NCI-H1105 (cell line): Measurements from ENCODE around the gene VCX3B.
"Not testable (repeated sequence)": the region's sequence is repeated elsewhere in the genome, so short reads cannot be mapped to it uniquely, and the experiment has no call there.

ENCODE experiments used
- DNase-seq: peaks from one replicate; lab custom pipeline; 2025; lab: John Stamatoyannopoulos, UW

VCX3B gene

DNA sequence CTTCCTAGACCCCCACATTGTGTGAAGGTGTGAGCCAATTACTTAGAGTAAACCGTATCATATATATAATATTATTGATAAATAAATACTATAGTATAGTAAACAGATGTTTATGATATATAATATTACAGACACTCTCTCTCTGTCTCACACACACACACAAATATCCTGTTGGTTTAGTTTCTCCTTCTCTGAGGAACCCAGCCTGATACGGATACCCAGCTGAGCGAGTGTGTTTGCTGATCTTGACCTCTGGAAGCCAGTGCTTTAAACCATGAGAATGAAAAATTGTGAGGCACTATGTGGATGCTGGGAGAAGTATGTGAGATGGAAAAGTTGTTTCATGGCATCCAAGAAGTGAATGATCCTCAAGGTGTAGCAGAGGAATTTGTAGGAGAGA, at the start of gene VCX3B:
VCX3B (plus strand) TSS at position 301 of the 400 bp plus-strand sequence. CDS start 621 bp downstream, outside the sequence.
- not testable (repeated sequence) for DNase-seq

DNA sequence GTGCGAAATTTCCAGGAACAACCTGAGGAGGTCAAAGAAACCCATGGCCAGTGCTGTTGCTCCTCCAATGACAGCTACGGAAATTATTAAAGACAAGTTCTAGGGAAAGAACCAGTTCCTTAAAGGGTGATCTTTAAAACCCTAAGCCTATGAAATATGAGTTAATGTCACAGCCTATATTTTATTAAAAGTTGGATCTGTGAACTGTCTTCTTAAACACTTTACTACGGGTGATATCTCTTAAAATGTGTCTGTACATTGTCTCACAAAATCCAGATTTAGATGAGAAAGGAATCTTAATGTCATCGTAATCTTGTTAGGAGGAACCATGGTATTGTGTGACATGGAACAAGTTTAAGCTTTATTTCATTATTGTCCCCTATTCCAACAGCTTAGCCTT, 46.3 kb upstream of the VCX3B start:
- no peak for DNase-seq

GRCh38 chrX:8424912-8425311, 39.7 kb upstream of the VCX3B start:
- peak; percentile 30 for DNase-seq

DNA sequence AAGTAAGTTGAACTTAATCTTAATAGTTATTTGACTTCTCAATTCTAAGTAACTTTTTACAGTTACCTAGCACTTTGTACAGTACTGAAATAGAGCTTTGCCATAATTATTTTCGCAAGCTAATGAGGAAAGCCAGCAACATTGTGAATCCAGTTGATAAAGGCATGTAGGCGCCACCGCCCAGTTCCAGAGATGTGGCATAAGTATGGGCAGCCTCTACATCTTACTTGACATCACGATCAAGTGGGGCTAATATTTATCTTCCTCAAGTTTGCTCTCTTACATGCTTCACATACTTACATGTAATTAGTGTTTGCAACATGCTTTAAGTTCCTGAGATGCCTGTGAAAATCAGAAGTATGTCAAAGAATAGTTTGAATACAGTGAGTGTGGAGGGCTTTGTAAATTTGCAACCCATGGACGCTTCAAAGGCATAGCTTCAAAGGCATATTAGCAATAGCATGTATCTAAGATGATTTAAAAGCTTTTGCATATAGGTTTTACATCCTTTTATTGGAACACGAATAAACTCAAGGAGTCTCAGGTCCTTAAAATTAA, 34.9 kb upstream of the VCX3B start:
- DNase-seq = no peak

DNA sequence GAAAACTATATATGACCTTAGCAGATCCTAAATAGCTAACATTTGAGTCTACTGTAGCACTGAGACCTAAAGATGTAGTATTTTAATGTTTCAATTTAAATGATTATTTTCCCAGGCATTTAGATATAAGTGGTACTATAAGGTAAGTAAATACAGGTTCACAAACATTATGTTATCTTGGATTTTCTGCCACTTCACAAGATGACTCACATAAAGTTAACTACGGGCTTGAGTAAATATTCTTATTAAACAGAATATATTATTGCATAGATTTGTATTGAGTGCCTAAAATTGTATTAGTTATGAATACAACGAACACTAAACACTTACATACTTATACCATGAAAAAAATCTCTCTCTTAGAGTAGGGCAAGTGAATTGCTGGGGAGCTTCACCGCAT, 34.2 kb upstream of the VCX3B start:
- no peak for DNase-seq

DNA sequence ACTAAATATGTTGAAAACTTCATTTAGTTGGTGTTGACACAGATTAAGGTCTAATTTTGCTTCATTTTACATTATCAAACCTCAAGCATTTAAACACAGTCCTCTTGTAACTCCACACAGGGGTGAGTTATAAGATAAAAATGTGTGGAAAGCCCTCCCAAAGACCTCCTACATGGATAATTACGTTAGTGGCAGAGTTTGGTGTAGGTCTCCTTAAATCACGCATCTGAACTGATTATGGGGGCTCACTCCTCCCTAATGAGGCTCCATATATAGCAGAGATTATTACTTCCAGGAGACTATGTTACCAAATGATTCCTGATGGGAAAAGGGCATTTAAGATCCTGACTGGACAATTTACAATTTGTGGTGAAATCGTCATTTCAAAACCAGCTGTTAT, 32.2 kb upstream of the VCX3B start:
- no peak for DNase-seq

DNA sequence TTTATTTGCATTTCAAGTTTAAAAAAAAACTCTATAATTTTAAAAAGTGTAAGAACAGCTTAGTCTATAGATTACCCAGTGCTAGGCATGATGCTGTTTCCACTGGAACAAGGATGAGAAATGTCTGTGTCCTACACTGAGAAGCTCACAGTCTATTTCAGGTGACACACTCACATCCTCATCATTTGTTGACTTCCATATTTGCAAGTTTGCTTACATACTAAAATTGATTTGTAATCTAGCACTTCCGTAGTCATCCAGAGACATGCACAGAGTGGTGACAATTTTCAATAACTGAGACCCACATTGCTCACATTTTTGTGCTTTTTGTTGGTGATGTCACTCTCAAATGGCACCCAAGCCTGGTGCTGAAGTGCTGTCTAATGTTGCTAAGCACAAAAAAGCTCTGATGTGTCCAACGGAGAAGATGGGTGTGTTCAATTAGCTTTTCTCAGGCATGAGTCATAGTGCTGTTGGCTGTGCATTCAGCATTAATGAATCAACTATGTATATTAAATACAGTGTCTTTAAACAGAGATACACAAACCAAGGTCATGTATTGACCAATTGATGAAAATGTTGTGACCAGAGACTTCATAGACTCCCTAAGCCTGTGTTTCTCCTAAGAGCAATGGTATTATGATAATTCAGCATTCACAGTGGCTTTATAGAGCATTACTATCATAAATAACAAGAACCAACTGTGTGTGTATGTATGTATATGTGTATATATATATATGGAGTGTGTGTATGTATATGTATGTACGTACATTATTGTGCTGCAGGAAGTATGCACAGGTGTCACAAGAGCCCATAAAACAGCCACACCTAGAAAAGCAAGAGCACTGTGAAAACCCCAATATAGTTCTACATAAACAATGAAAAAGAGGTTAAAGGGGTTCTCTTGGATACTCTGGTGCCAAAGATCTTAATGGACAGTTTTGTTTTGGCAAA, 31.2 kb upstream of the VCX3B start:
- no peak for DNase-seq

DNA sequence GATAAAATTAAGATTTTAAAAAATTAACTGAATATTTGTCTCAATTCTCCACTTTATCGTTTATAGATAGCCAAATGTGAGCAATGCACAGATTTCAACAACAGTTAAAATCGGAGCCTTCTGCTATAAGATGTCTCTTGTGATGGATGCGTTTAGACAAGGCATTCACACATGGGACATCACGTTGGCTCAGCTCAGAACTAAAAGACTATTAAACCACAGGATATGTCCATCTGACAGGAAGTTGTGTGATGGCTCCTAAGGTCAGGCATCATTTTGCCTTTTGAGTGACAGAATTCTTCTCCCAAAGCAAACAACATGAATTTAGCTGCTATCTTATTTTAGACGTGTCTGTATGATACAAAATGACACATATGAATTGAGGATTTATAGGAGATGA, 17.3 kb upstream of the VCX3B start:
- DNase-seq = no peak

- DNase-seq = not testable (repeated sequence)
These were observed 12.3 kb upstream of the VCX3B start for GRCh38 chrX:8452343-8452742.

DNA sequence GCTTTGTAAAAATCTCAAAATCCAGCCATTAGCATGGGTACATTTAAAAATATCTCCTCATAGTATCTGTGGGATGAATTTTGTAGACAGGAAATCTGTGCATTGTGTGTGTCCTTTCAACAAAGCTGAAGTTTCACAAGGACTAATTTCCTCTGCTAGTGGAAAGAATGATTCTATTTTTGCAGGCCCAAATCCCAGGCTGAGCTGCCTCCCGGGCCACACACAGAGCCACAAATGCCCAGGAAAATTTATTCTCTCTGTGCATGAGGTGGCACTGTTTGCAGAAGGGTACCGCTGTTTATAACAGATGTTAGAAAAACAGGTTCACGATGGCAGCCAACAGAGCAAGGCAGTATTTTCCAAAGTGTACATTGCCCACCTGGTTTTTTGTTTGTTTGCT, 11.0 kb upstream of the VCX3B start:
- DNase-seq = peak; percentile 2

DNA sequence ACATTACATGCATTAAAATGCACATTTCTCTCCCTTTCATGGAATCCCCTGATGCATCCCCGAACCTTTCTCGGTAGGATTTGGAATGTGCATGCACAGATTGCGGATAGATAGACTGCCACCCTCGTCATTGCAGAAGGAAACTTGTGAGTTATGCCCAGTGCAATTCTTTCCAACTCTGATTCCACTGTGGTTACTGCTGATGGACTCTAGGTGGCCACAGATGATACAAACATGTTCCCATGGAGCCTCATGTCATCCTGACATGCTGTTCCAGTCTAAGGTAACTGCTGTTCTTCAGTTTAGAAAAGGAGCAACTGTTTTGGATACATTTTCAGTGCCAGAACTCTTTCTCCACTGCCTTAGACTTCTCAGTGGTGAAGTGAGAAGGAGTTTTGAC, 9.1 kb upstream of the VCX3B start:
- no peak for DNase-seq

DNA sequence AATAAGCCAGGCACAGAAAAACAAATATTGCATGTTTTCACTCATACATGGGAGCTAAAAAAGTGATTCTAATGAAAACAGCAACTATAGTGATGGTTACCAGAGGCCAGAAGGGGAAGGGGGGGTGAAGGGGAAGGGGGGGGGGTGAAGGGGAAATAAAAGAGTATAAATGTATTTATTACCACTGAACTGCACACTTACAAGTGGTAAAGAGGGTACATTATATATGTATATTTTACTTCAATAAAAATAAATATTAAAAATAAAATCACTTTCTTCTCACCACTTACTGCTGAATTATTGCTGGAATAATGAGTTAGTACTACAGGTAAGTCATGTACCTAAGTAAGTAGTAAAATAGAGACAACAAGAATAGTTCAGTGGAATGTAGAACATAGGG, 2.1 kb upstream of the VCX3B start:
- DNase-seq = no peak

DNA sequence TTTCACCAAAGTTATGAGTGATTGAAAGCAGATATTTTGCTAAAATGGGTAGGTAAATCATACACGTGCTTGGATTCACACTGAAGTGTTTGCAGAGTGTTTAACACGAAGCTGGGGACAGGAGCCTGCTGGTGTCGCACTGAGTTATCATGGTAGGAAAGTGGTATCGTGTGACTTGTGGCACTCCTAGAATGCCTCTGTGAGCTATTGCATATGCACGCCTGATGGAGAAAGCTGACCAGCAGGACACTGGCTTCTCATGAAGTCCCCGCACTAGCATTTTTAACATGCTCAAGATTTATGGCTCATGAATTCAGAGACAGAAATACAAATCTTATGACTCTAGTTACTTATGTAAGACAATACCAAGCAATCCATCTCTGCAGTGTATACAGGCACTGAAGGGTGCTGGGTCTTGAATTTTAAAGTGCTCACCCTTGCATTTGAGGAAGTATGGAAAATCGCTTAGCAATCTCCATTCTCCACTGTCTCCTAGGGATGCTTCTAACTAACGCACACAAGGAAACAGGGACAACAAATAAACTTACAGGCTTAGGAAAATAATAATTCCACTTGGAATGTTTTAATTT, 19.8 kb downstream of the VCX3B start:
- no peak for DNase-seq

DNA sequence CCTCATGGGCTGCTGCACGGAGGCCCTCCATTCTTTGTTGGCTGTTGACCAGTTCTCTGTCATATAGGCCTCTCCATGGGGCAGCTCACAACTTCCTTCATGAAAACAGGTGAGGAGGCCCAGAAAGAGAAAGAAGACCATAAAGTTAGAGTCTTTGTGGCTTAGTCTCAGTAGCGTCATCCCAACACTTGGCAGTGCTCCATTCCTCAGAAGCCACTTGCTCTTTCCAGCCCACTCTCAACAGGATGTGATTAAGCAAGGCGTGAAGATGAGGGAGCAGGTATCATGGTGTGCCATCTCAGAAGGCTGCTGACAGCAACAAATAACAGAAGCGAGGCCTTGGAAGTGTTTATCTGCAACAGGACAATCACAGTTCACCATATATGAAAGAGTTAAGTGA, 30.4 kb downstream of the VCX3B start:
- DNase-seq = not testable (repeated sequence)

DNA sequence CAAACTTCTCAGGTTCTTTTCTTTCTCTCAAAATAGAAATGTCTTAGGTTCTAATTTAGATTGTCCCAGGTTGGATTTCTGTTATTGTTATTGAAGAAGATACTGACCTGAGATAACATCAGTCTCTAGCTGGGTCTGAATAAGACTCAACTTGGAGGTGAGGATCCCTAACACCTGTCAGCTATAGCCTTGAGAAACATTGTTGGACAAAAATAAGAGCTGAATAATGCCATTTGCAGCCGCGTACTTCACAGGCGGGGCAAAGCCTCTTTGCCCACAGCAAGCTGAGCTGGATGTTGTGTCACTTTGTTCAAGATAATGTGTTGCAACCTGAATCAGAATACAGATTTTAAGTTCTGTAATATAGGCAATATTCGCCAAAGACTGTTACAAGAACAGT, 35.6 kb downstream of the VCX3B start:
- DNase-seq = no peak

- DNase-seq = not testable (repeated sequence)
These were observed 37.5 kb downstream of the VCX3B start for GRCh38 chrX:8502101-8502500.

DNA sequence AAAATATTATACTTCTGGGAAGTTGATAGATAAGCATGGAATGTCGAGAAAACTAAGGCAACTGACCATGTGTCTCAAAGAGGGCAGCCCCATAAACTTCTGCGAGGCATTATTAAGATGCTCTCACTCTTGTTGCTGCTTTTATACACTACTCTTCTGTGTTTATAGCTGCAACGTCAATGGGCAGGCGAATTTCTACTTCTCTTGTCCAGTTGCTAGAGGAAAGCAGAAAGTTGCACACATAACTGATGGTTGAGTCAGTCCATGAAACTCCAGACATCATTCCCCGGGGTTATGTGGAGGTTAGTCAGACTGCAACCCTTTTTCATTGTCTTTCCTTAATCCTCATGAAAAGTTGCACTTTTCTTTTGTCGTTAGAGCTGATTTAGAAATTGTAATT, 39.8 kb downstream of the VCX3B start:
- no peak for DNase-seq
